Kidney epithelial cell (primary cell): ENCODE measurements around the gene PDAP1. TPM values are rescaled to one million over a fixed set of nuclear protein-coding genes. Genes with fewer than 3 reads are reported as not detected.

Source experiments
- DNase-seq: peaks from one replicate; pipeline ENCODE4 v3.0.0-alpha.2; 2010; ENCODE audit warnings: low read depth
- H3K27me3 ChIP-seq: 2 replicates; pipeline ENCODE4 v1.6.0; 2011; ENCODE audit warnings: low read length; ENCODE audit not compliant: control insufficient read depth, insufficient read depth
- H3K36me3 ChIP-seq: 2 replicates; pipeline ENCODE4 v1.5.1; 2011; ENCODE audit warnings: low read length; ENCODE audit not compliant: control insufficient read depth, insufficient read depth
- H3K4me3 ChIP-seq: 2 replicates; pipeline ENCODE4 v1.5.1; 2011; ENCODE audit warnings: low read depth, mild to moderate bottlenecking, control low read depth, low read length
- CTCF ChIP-seq: IDR thresholded peaks from 2 replicates; pipeline ENCODE4 v1.5.1; 2011; ENCODE audit warnings: mild to moderate bottlenecking, moderate library complexity, low read length, control low read depth, inconsistent platforms; ENCODE audit not compliant: insufficient read depth, poor library complexity, severe bottlenecking
- total RNA-seq: library from RNA; depleted of rRNA; stranded (reverse); fragments of >200 nt; gene quantifications from 2 replicates; pipeline ENCODE4 v1.2.3, GENCODE V29; 2015

PDAP1 gene
- total RNA-seq, 1 donor from 2014 or later: 133 TPM

GRCh38 chr7:99374111-99375064, 34.0 kb downstream of the PDAP1 start, which contains the start of gene ARPC1B:
Gene ARPC1B, plus strand, starts transcription at chr7:99374730. Its CDS starts 10,985 bp downstream, at chr7:99385715.
- H3K27me3 ChIP-seq: no peaks in the 10 kb centered on the region
- DNase-seq: peak; percentile 45
- H3K4me3 ChIP-seq: peak within 1 kb of the TSS; percentile 86
- TF ChIP-seq CTCF: no peak
- no peaks in the 10 kb centered on the region for H3K36me3 ChIP-seq

- TF ChIP-seq CTCF: no peak
- H3K4me3 ChIP-seq: peak overlapping the region; percentile 86
- no peaks in the 10 kb centered on the region for H3K27me3 ChIP-seq
- DNase-seq: no peak
- H3K36me3 ChIP-seq: no peaks in the 10 kb centered on the region
Observed at GRCh38 chr7:99373091-99374066, 35.0 kb downstream of the PDAP1 start.

DNA sequence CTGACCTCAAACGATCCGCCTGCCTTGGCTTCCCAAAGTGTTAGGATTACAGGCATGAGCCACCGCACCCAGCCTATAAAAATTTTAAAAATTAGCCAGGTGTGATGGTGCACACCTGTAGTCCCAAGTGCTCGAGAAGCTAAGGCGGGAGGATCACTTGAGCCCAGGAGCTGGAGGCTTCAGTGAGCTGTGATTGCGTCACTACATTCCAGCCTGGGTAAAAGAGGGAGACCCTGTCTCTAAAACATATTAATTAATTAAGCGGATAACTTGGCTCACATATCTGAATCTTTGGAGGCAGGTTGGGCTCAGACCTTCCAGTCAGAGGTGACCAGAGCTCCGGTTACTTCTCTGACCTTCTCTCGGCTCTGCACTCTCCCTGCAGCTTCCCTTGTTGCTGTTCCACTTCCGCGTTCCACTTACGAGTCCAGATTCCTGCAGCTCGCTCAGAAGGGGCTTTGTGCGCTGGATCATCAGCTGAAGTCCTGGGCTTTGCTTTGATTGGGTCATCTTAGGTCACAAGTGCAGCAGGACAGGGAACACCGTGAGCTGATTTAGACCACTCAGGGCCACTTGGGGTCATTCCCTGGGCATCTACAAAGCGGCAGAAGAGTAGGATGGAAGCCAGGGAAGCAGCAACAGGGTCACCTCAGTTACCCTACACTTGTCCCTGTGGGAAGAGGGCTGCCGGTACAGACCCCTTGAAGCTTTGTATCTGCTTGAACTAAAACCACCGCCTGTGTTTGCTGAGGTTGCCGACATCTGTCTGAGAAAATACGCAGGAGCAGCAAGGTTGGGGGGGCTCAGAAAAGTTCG, 35.9 kb downstream of the PDAP1 start:
- DNase-seq: peak; percentile 79
- Histone ChIP-seq H3K4me3 (peak overlapping the region; percentile 3), H3K36me3 (no peaks in the 10 kb centered on the region), H3K27me3 (no peaks in the 10 kb centered on the region)
- no peak for TF ChIP-seq CTCF

DNA sequence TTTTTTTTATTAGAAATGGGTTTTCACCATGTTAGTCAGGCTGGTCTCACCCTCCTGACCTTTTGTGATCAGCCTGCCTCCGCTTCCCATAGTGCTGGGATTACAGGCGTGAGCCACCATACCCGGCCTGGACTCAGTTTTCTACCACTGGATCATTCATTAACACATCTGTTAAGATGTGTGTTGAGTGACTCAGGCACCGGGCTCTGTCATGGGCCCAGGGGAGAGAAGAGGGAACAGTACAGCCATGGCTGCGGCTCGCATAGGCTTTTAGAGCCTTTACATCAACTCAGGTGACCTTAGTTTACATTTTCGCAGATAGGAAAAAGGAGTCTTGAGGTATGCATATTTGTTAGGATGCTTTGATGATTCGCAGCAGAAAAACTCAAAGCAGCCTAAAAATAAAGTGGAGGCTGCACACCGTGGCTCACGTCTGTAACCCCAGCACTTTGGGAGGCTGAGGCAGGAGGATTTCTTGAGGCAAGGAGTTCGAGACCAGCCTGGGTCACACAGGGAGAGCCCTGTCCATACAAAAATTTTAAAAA, 36.9 kb downstream of the PDAP1 start:
- H3K27me3 ChIP-seq: no peaks in the 10 kb centered on the region
- no peaks in the 10 kb centered on the region for H3K36me3 ChIP-seq
- no peak for TF ChIP-seq CTCF
- no peak overlapping the region for H3K4me3 ChIP-seq
- DNase-seq: no peak

GRCh38 chr7:99369767-99370391, 38.5 kb downstream of the PDAP1 start:
- Histone ChIP-seq H3K4me3 (no peak overlapping the region), H3K36me3 (no peaks in the 10 kb centered on the region), H3K27me3 (no peaks in the 10 kb centered on the region)
- no peak for TF ChIP-seq CTCF
- no peak for DNase-seq
